K562 (cell line): ENCODE results near the gene CLHC1. TPM values are rescaled to one million over a fixed set of nuclear protein-coding genes. Genes with fewer than 3 reads are reported as not detected.

Experiments
- CBX5 ChIP-seq: IDR thresholded peaks from 2 replicates; pipeline ENCODE4 v1.6.1; 2014; ENCODE audit warnings: low read depth, borderline replicate concordance
- CHD4 ChIP-seq: fragments of 200-600 bp; sonication (generic); IDR thresholded peaks from 3 replicates; pipeline ENCODE4 v1.6.1; 2012; ENCODE audit warnings: low read depth, mild to moderate bottlenecking, mixed read lengths, low read length, inconsistent platforms; ENCODE audit not compliant: insufficient read depth, insufficient replicate concordance, poor library complexity, severe bottlenecking
- HNRNPUL1 ChIP-seq: fragments of 200-400 bp; formaldehyde crosslinking; IDR thresholded peaks from 2 replicates; pipeline ENCODE4 v1.6.1; 2017; ENCODE audit warnings: low read length
- KHSRP ChIP-seq: fragments of 450-650 bp; IDR thresholded peaks from 2 replicates; pipeline ENCODE4 v1.6.1; 2017
- NCOA1 ChIP-seq: fragments of 450-650 bp; IDR thresholded peaks from 2 replicates; pipeline ENCODE4 v1.6.1; 2016; ENCODE audit warnings: low read depth
- NFE2L1 ChIP-seq: fragments of 450-650 bp; IDR thresholded peaks from 2 replicates; pipeline ENCODE4 v1.6.1; 2016; ENCODE audit warnings: missing genetic modification characterization, low read depth, mild to moderate bottlenecking, missing compliant biosample characterization, moderate library complexity, borderline replicate concordance
- NR2F6 ChIP-seq: fragments of 450-650 bp; formaldehyde crosslinking; IDR thresholded peaks from 2 replicates; pipeline ENCODE4 v1.4.0; 2020; ENCODE audit warnings: mild to moderate bottlenecking
- SIN3A ChIP-seq, 2 experiments: fragments of 150-350 bp in 1 of 2; IDR thresholded peaks; 2 replicates each; pipeline ENCODE4 v1.6.1; 2011 to 2016; ENCODE audit warnings: borderline replicate concordance in 2 of 2, low read depth in 2 of 2, low read length in 2 of 2, mild to moderate bottlenecking in 2 of 2, moderate library complexity in 2 of 2; ENCODE audit not compliant: control insufficient read depth in 1 of 2
- TAF7 ChIP-seq: fragments of 450-650 bp; IDR thresholded peaks from 2 replicates; pipeline ENCODE4 v1.6.1; 2016; ENCODE audit warnings: missing genetic modification characterization, missing compliant biosample characterization
- ZNF76 ChIP-seq: fragments of 250-450 bp; sonication (Bioruptor Pico); IDR thresholded peaks from 2 replicates; pipeline ENCODE4 v1.4.0; 2020; ENCODE audit warnings: mild to moderate bottlenecking, moderate library complexity, borderline replicate concordance
- polyA plus RNA-seq, 8 experiments: library from polyadenylated mRNA; depleted of rRNA in 4 of 8; stranded (reverse) in 5 of 8; unstranded in 3 of 8; fragments of >200 nt; fragmentation: Nextera tagmentation in 2 of 8; fragmentation: Illumina TruSeq in 1 of 8; extraction: Ambion mirVana in 2 of 8; extraction: Trizol in 1 of 8; gene quantifications; 2 replicates each; pipeline versions ENCODE4 v1.2.1 to v1.2.3, GENCODE V29; 2011 to 2014; ENCODE audit warnings: inconsistent platforms in 1 of 8, missing spikeins in 1 of 8
- total RNA-seq, 7 experiments: library from RNA; depleted of rRNA in 6 of 7; stranded (reverse); fragments of >200 nt in 6 of 7; fragmentation: Illumina TruSeq in 2 of 7; extraction: Trizol in 2 of 7; gene quantifications; 2 replicates each; pipeline versions ENCODE4 v1.2.1 to v1.2.3, GENCODE V29; 2011 to 2021; ENCODE audit warnings: low replicate concordance in 1 of 7
- TF ChIP-seq, protein P1 (sequence below): fragments of 250-450 bp; sonication (Bioruptor Pico); IDR thresholded peaks from 2 replicates; pipeline ENCODE4 v1.4.0; 2020; ENCODE audit warnings: mild to moderate bottlenecking, moderate library complexity, borderline replicate concordance
- TF ChIP-seq, protein P2 (sequence below): fragments of 450-650 bp; IDR thresholded peaks from 2 replicates; pipeline ENCODE4 v1.6.1; 2016; ENCODE audit warnings: mild to moderate bottlenecking
- TF ChIP-seq, protein P3 (sequence below): sonication (generic); formaldehyde crosslinking; IDR thresholded peaks from 2 replicates; pipeline ENCODE4 v1.8.1; 2023; ENCODE audit warnings: mild to moderate bottlenecking, missing genetic modification reagents
- TF ChIP-seq, protein P4 (sequence below): fragments of 250-450 bp; sonication (Bioruptor Pico); IDR thresholded peaks from 2 replicates; pipeline ENCODE4 v1.8.0; 2022; ENCODE audit warnings: inconsistent platforms
- TF ChIP-seq, protein P5 (sequence below), 2 experiments: fragments of 450-650 bp; IDR thresholded peaks; 2 replicates each; pipeline ENCODE4 v1.6.1; 2016

The CLHC1 gene
- total and polyA plus RNA-seq, 9 of the 15 experiments (the other 6 are each of a cell fraction or from before 2014, with no cell fraction given): 3.7 to 14.3 (median 8.6) TPM

DNA sequence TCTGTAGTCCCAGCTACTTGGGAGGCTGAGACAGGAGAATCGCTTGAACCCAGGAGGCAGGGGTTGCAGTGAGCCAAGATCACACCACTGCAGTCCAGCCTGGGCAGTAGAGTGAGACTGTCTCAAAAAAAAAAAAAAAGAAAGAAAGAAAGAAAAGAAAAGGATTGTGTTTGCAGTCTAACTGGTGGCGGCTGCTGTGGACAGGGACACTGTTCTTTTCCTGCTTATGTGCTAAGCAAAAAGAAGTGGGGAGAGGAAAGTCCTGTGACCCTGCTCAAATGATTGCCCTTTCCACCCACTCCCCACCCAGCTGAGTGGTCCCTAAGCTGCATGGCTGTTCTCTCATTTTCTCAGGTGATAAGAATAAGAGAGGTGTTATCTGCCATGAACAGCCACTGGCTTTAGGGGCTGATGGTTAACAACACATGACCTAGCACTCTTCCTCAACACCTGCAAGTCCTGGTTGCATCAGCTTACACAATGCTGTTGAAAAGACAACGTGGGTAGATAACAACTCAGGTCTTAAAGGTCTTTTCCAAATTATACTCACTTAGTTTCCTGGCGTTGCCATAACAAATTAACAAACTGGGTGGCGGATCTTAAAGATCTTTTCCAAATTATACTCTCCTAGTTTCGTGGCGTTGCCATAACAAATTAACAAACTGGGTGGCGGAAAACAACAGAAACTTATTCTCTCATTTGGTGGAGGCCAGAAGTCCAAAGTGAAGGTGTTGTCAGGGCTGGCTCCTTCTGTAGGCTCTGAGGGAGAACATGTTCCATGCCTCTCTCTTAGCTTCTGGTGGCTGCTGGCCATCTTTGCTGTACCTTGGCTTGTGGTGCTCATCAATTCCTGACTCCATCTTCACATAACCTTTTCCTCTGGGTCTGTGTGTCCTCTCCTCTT, 91.5 kb downstream of the CLHC1 start (continued):
- TF ChIP-seq, protein P1, sequence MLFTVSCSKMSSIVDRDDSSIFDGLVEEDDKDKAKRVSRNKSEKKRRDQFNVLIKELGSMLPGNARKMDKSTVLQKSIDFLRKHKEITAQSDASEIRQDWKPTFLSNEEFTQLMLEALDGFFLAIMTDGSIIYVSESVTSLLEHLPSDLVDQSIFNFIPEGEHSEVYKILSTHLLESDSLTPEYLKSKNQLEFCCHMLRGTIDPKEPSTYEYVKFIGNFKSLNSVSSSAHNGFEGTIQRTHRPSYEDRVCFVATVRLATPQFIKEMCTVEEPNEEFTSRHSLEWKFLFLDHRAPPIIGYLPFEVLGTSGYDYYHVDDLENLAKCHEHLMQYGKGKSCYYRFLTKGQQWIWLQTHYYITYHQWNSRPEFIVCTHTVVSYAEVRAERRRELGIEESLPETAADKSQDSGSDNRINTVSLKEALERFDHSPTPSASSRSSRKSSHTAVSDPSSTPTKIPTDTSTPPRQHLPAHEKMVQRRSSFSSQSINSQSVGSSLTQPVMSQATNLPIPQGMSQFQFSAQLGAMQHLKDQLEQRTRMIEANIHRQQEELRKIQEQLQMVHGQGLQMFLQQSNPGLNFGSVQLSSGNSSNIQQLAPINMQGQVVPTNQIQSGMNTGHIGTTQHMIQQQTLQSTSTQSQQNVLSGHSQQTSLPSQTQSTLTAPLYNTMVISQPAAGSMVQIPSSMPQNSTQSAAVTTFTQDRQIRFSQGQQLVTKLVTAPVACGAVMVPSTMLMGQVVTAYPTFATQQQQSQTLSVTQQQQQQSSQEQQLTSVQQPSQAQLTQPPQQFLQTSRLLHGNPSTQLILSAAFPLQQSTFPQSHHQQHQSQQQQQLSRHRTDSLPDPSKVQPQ: no peak
- TF ChIP-seq NFE2L1 (tag): no peak; the same call in 1 of the 2 replicates
- 0 out of 2 replicates have a peak, but pooled peaks have one; percentile 49 for TF ChIP-seq CBX5
- peak; percentile 92 for TF ChIP-seq KHSRP
- TF ChIP-seq CHD4: no peak
- TF ChIP-seq, protein P2, sequence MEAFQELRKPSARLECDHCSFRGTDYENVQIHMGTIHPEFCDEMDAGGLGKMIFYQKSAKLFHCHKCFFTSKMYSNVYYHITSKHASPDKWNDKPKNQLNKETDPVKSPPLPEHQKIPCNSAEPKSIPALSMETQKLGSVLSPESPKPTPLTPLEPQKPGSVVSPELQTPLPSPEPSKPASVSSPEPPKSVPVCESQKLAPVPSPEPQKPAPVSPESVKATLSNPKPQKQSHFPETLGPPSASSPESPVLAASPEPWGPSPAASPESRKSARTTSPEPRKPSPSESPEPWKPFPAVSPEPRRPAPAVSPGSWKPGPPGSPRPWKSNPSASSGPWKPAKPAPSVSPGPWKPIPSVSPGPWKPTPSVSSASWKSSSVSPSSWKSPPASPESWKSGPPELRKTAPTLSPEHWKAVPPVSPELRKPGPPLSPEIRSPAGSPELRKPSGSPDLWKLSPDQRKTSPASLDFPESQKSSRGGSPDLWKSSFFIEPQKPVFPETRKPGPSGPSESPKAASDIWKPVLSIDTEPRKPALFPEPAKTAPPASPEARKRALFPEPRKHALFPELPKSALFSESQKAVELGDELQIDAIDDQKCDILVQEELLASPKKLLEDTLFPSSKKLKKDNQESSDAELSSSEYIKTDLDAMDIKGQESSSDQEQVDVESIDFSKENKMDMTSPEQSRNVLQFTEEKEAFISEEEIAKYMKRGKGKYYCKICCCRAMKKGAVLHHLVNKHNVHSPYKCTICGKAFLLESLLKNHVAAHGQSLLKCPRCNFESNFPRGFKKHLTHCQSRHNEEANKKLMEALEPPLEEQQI: peak; percentile 99
- no peak; a peak in 1 of 4 replicates for TF ChIP-seq SIN3A (IDR thresholded peaks at IDR 0.05; ENCODE audit: borderline replicate concordance in 2 of 2, control insufficient read depth in 1 of 2, low read depth in 2 of 2, low read length in 2 of 2)
- TF ChIP-seq, protein P3, sequence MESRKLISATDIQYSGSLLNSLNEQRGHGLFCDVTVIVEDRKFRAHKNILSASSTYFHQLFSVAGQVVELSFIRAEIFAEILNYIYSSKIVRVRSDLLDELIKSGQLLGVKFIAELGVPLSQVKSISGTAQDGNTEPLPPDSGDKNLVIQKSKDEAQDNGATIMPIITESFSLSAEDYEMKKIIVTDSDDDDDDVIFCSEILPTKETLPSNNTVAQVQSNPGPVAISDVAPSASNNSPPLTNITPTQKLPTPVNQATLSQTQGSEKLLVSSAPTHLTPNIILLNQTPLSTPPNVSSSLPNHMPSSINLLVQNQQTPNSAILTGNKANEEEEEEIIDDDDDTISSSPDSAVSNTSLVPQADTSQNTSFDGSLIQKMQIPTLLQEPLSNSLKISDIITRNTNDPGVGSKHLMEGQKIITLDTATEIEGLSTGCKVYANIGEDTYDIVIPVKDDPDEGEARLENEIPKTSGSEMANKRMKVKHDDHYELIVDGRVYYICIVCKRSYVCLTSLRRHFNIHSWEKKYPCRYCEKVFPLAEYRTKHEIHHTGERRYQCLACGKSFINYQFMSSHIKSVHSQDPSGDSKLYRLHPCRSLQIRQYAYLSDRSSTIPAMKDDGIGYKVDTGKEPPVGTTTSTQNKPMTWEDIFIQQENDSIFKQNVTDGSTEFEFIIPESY (CRISPR knock-in tag): peak; percentile 87
- TF ChIP-seq TAF7 (tag): no peak; the same call in 1 of the 2 replicates
- TF ChIP-seq NCOA1: peak; percentile 95
- TF ChIP-seq, protein P4, sequence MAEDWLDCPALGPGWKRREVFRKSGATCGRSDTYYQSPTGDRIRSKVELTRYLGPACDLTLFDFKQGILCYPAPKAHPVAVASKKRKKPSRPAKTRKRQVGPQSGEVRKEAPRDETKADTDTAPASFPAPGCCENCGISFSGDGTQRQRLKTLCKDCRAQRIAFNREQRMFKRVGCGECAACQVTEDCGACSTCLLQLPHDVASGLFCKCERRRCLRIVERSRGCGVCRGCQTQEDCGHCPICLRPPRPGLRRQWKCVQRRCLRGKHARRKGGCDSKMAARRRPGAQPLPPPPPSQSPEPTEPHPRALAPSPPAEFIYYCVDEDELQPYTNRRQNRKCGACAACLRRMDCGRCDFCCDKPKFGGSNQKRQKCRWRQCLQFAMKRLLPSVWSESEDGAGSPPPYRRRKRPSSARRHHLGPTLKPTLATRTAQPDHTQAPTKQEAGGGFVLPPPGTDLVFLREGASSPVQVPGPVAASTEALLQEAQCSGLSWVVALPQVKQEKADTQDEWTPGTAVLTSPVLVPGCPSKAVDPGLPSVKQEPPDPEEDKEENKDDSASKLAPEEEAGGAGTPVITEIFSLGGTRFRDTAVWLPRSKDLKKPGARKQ (CRISPR knock-in tag): no peak
- no peak for TF ChIP-seq ZNF76 (CRISPR knock-in tag)
- TF ChIP-seq NR2F6 (CRISPR knock-in tag): no peak
- TF ChIP-seq, protein P5, sequence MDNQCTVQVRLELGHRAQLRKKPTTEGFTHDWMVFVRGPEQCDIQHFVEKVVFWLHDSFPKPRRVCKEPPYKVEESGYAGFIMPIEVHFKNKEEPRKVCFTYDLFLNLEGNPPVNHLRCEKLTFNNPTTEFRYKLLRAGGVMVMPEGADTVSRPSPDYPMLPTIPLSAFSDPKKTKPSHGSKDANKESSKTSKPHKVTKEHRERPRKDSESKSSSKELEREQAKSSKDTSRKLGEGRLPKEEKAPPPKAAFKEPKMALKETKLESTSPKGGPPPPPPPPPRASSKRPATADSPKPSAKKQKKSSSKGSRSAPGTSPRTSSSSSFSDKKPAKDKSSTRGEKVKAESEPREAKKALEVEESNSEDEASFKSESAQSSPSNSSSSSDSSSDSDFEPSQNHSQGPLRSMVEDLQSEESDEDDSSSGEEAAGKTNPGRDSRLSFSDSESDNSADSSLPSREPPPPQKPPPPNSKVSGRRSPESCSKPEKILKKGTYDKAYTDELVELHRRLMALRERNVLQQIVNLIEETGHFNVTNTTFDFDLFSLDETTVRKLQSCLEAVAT (IDR thresholded peaks at IDR 0.05): peak; percentile 89 to 91; a peak in 3 of 4 replicates
- no peak for TF ChIP-seq HNRNPUL1
